RWPE2 (cell line): ENCODE results near the gene CHRM1.

Source experiments
- ATAC-seq: fragments of 200-7000 bp; cut with Tn5 transposase; 3 replicates; pipeline ENCODE4 v1.9.1; 2021; ENCODE audit warnings: low read depth
- DNase-seq: peaks from one replicate; pipeline ENCODE4 v3.0.0-alpha.2; 2020; ENCODE audit warnings: low spot score
- H3K27ac ChIP-seq: fragments of 450-650 bp; 2 replicates; pipeline ENCODE4 v1.5.1; 2017; ENCODE audit warnings: mild to moderate bottlenecking; ENCODE audit not compliant: poor library complexity, severe bottlenecking
- H3K27me3 ChIP-seq: fragments of 250-450 bp; sonication (Bioruptor Pico); 2 replicates; pipeline ENCODE4 v1.5.1; 2021; ENCODE audit warnings: mild to moderate bottlenecking, moderate library complexity; ENCODE audit not compliant: insufficient read depth, poor library complexity, severe bottlenecking
- H3K36me3 ChIP-seq: fragments of 250-450 bp; sonication (Bioruptor Pico); 2 replicates; pipeline ENCODE4 v1.5.1; 2020; ENCODE audit warnings: low read depth, mild to moderate bottlenecking, moderate library complexity
- H3K4me1 ChIP-seq: fragments of 250-450 bp; sonication (Bioruptor Pico); 2 replicates; pipeline ENCODE4 v1.5.1; 2021; ENCODE audit warnings: mild to moderate bottlenecking, moderate library complexity; ENCODE audit not compliant: insufficient read depth, poor library complexity, severe bottlenecking
- H3K4me3 ChIP-seq: fragments of 250-450 bp; sonication (Bioruptor Pico); 2 replicates; pipeline ENCODE4 v1.5.1; 2021; ENCODE audit warnings: mild to moderate bottlenecking, moderate library complexity; ENCODE audit not compliant: severe bottlenecking
- H3K9me3 ChIP-seq: fragments of 250-450 bp; sonication (Bioruptor Pico); 2 replicates; pipeline ENCODE4 v1.5.1; 2021; ENCODE audit warnings: mild to moderate bottlenecking, moderate library complexity; ENCODE audit not compliant: severe bottlenecking
- TF ChIP-seq, protein P1 (sequence below): fragments of 450-650 bp; IDR thresholded peaks from one replicate; pipeline ENCODE4 v1.5.1; 2017; ENCODE audit warnings: mild to moderate bottlenecking, moderate library complexity; ENCODE audit not compliant: poor library complexity, severe bottlenecking

CHRM1 gene

DNA sequence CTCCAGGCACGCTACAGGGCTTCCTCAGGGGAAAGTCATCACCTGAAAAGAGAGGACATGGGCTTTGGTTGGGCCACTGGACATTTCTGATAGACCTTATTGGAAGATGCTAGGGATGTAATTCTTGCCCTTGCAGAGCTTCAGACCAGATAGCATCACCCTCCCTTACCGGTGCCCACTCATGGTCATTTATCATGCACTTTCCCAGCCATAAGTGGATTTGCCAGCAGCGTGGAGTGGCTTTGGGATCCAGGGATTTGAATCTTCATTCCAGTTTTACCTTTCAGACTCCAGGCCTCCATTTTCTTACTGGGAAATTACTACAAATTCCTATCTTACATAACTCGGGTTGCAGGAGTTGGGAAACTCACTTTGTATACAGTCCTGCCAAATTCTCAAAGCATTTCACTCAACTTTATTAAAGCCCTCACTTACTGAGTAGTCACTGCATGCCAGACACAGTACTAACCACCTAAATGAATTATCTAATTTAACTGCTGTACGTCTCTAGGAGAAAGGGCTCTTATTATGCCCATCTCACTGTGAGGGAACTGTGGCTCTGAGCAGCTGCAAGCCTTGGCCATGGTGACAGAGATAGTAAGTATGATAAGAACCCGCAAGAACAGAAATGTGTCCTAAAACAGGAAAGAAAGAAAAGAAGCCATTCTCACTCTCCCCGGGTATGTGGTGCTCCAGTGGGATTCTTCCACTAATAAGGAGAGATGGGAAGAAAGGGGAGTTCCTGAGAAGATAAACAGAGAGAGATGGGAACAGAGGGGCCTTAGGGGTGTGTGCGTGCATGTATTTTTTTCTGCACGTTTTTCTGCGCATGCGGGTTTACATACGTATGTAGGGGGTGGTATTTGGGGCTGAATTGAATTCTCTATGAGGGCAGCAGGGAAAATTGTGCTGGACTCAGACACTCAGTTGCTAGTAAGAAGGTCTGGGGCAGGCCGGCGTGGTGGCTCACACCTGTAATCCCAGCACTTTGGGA, 9.7 kb downstream of the CHRM1 start:
- no peaks in the 10 kb centered on the region for H3K4me1 ChIP-seq
- H3K9me3 ChIP-seq = no peaks in the 10 kb centered on the region
- ATAC-seq = no peak
- no peaks in the 10 kb centered on the region for H3K36me3 ChIP-seq
- H3K27me3 ChIP-seq = no peaks in the 10 kb centered on the region
- H3K27ac ChIP-seq = no peak overlapping the region
- TF ChIP-seq, protein P1, sequence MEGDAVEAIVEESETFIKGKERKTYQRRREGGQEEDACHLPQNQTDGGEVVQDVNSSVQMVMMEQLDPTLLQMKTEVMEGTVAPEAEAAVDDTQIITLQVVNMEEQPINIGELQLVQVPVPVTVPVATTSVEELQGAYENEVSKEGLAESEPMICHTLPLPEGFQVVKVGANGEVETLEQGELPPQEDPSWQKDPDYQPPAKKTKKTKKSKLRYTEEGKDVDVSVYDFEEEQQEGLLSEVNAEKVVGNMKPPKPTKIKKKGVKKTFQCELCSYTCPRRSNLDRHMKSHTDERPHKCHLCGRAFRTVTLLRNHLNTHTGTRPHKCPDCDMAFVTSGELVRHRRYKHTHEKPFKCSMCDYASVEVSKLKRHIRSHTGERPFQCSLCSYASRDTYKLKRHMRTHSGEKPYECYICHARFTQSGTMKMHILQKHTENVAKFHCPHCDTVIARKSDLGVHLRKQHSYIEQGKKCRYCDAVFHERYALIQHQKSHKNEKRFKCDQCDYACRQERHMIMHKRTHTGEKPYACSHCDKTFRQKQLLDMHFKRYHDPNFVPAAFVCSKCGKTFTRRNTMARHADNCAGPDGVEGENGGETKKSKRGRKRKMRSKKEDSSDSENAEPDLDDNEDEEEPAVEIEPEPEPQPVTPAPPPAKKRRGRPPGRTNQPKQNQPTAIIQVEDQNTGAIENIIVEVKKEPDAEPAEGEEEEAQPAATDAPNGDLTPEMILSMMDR = no peak
- no peak overlapping the region for H3K4me3 ChIP-seq
- DNase-seq = no peak

DNA sequence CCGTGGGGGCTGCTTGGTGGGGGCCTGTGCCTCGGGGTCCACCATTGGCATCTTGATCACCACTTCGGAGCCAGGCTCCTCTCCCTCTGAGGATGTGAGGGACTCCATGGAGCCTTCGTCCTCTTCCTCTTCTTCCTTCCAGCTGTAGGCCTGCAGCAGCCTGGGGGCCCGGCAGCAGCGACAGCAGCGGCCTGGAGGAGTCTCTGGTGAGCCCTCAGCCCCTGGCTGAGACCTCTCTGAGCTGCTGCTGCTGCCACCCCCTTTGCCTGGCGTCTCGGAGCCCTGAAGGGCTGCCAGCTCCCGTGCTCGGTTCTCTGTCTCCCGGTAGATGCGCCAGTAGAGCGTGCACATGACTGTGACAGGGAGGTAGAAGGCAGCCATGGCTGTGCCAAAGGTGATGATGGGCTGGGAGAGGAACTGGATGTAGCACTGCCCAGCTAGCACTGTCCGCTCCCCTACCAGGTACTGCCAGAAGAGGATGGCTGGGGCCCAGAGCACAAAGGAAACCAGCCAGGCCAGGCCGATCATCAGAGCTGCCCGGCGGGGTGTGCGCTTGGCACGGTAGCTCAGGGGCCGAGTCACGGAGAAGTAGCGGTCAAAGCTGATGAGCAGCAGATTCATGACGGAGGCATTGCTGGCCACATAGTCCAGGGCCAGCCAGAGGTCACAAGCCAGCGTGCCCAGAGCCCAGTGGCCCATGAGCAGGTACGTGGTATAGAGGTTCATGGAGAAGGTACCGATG, 10.9 kb downstream of the CHRM1 start:
- no peak overlapping the region for H3K4me3 ChIP-seq
- no peaks in the 10 kb centered on the region for H3K4me1 ChIP-seq
- no peaks in the 10 kb centered on the region for H3K36me3 ChIP-seq
- TF ChIP-seq, protein P1 = no peak
- no peak overlapping the region for H3K27ac ChIP-seq
- H3K27me3 ChIP-seq = no peaks in the 10 kb centered on the region
- H3K9me3 ChIP-seq = no peaks in the 10 kb centered on the region
- DNase-seq (no peak), ATAC-seq (no peak)

DNA sequence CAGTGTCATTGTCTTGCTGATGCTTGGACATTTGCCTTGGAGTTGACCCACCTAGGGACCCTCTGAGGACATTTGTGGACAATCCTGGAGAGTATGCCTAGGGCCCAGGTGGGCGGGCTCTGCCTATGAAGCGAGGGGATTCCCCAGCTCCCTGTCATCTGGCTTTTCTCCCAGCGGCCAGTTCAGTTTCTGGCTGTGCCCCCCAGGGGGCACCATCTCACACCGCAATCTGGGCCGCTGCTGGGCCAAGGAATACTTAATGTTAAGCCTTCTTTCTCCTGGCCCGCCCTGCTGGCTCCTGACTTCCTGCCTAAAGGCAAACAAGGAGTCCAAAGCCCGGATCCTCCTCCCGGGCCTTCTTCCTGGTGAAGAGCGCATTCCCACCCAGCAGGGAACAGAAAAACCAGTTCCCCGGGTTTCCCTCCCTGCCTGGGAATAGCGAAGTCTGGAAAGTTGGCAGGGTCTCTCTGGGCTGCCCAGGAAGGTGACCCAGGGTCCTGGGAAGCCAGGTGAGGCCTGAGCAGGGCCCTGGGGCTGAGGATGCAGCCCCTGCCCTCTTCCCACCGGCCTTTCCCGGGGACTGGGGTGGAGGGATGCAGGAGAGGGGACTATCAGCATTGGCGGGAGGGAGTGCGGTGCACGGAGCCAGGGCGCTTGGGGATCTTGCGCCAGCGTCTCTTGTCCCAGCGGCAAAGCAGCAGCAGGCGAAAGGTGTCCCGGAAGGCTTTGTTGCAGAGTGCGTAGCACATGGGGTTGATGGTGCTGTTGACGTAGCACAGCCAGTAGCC, 11.9 kb downstream of the CHRM1 start:
- Histone ChIP-seq H3K4me3 (no peak overlapping the region), H3K9me3 (no peaks in the 10 kb centered on the region), H3K4me1 (no peaks in the 10 kb centered on the region), H3K36me3 (no peaks in the 10 kb centered on the region), H3K27me3 (no peaks in the 10 kb centered on the region), H3K27ac (no peak overlapping the region)
- DNase-seq = no peak
- TF ChIP-seq, protein P1 = peak; percentile 53
- peak; percentile 49 for ATAC-seq

DNA sequence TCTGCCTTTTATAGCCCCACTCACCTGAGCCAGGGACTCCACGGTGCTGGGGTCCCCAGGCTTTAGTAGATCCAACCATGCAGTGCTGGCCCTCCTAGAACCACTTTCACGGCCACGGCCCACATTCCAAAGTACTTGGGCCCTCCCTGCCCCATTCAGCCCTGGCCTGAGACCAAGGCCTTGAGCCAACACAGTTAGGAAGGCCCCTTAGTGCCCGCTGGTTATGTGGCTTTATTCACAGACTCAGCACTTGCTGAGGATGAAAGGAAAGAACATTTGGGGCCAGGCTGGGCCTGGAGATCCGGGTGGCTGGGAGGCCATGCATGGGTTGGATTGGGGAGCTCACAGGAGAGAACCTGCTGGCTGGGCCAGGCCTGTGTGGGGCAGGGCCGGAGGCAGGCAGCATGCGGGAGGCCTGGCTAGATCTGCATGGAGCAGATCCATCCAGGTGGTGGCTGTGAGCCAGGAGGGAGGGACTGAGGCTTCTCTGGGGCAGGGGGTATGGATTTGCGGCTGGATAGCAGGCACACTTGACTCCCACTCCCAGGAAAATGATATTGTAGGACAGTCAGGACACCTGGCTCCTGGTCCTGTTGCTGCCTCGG, 12.6 kb downstream of the CHRM1 start:
- DNase-seq = no peak
- Histone ChIP-seq H3K9me3 (no peaks in the 10 kb centered on the region), H3K36me3 (no peaks in the 10 kb centered on the region), H3K27ac (no peak overlapping the region), H3K4me3 (no peak overlapping the region), H3K4me1 (no peaks in the 10 kb centered on the region), H3K27me3 (no peaks in the 10 kb centered on the region)
- TF ChIP-seq, protein P1 = no peak
- no peak for ATAC-seq
